Mucosa of descending colon (tissue), 3 donors: ENCODE data around the gene FANCI. TPM values are rescaled to one million over a fixed set of nuclear protein-coding genes. Genes with fewer than 3 reads are reported as not detected.
A peak's percentile ranks its signal among the peaks of the same experiment; 100 is the strongest.

ENCODE experiments used
- ATAC-seq: fragments of 200-7000 bp; cut with Tn5 transposase; one replicate; pipeline ENCODE4 v1.9.1; 2020; ENCODE audit warnings: mild to moderate bottlenecking, moderate library complexity
- DNase-seq, 3 donors: peaks; one replicate each; pipeline ENCODE4 v3.0.0-alpha.2; 2020
- H3K36me3 ChIP-seq: fragments of 200-600 bp; one replicate; pipeline ENCODE4 v1.8.0; 2021; ENCODE audit warnings: low read depth, mild to moderate bottlenecking
- H3K4me1 ChIP-seq: fragments of 200-600 bp; one replicate; pipeline ENCODE4 v1.8.0; 2021; ENCODE audit warnings: low read depth, mild to moderate bottlenecking
- H3K4me3 ChIP-seq: fragments of 200-600 bp; one replicate; pipeline ENCODE4 v1.8.0; 2021; ENCODE audit warnings: mild to moderate bottlenecking
- H3K9me3 ChIP-seq: fragments of 200-600 bp; one replicate; pipeline ENCODE4 v1.8.0; 2021; ENCODE audit warnings: mild to moderate bottlenecking
- intact Hi-C, 2 donors: fragments of 100-400 bp; cut with DNase I in 1 of 2; cut with micrococcal nuclease in 1 of 2; formaldehyde crosslinking; loops; one replicate each; pipeline versions ENCODE4 v1.11.0 to v1.11.1; 2022; cut with DNase I, micrococcal nuclease
- long read RNA-seq, 2 donors: library from polyadenylated mRNA; unstranded; transcript quantifications; one replicate each; pipeline ENCODE4 v2.0.0, GENCODE V29; 2019 to 2021
- total RNA-seq, 3 donors: library from RNA; stranded (reverse); fragmentation: NEBNext Ultra II Directional in 2 of 3; extraction: Animal tissue kit (Norgen Biotek cat#: 25700) in 2 of 3; gene quantifications; one replicate each; pipeline versions ENCODE4 v1.2.1 to v1.2.4, GENCODE V29; 2021 to 2023
- TF ChIP-seq, protein P1 (sequence below): fragments of 200-600 bp; IDR thresholded peaks from one replicate; pipeline ENCODE4 v1.8.0; 2022; ENCODE audit warnings: antibody characterized with exemption, mild to moderate bottlenecking
- donor health status: DM: no; HTN: no; CAD: no; lungs with moderate emphysema.
- donor health status: DM: no; HTN: no; CAD: no.
- donor health status: DM: no; HTN: yes; CAD: no.

Gene FANCI
- total RNA-seq: 10 to 100 TPM; 12.9 to 27.1 (median 14.0) TPM
- long read RNA-seq, donor 1, full-length matches to known transcripts: 2 of 5 reads
- long read RNA-seq, donor 1, partial matches to known transcripts: 2 of 5 reads
- long read RNA-seq, donor 1, other reads (novel, unspliced or antisense): 1 of 5 reads
- long read RNA-seq, donor 2, partial matches to known transcripts: 0 of 4 reads
- long read RNA-seq, donor 2, other reads (novel, unspliced or antisense): 4 of 4 reads

DNA sequence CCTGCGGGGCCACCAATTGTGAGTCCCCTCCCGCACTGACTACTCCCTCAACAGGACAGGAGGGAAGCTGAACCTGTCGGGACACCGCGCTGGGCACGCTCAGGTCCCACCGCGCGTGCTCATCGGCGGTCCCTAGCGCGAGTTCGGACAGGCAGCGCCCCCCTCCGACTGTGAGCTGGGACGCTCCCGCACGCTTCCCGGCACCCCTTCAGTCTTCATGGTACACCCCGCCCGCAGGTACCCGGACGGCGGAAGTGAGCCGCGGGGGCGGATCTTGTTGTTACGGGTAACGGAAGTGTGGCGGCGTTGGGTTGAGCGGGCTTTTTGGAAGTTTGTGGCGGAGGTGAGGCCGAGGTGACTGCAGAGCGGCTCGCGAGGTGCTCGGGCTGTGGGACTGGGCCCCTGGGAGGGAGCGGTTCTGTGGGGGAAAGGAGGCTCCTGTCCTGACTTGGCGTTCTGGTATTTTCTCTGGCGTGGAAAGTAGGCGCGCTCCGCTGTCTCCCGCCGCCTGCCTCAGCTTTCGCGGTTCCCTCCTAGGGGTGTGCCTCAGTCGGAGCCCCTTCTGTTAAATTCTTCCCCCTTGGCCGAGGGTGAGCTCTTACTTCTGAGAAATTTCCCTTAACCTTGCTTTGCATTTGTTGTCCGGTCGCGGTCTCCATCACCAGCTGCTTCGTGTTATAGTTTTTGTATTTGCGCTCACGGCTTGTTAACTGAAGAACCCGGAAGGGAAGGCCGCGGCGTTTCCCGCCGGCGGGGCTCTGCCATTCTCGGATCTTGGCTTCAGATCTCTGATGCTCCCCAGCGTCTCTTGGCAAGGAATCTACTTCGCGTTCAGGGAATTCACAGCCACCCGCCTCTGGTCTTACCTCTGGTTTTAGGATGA is at the start of gene FANCI:
FANCI (plus strand) TSS at position 289 of the 883 bp plus-strand sequence. CDS start 3,669 bp downstream, outside the sequence.
- no peaks in the 10 kb centered on the region for H3K9me3 ChIP-seq
- TF ChIP-seq, protein P1, sequence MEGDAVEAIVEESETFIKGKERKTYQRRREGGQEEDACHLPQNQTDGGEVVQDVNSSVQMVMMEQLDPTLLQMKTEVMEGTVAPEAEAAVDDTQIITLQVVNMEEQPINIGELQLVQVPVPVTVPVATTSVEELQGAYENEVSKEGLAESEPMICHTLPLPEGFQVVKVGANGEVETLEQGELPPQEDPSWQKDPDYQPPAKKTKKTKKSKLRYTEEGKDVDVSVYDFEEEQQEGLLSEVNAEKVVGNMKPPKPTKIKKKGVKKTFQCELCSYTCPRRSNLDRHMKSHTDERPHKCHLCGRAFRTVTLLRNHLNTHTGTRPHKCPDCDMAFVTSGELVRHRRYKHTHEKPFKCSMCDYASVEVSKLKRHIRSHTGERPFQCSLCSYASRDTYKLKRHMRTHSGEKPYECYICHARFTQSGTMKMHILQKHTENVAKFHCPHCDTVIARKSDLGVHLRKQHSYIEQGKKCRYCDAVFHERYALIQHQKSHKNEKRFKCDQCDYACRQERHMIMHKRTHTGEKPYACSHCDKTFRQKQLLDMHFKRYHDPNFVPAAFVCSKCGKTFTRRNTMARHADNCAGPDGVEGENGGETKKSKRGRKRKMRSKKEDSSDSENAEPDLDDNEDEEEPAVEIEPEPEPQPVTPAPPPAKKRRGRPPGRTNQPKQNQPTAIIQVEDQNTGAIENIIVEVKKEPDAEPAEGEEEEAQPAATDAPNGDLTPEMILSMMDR: peak; percentile 37

DNA sequence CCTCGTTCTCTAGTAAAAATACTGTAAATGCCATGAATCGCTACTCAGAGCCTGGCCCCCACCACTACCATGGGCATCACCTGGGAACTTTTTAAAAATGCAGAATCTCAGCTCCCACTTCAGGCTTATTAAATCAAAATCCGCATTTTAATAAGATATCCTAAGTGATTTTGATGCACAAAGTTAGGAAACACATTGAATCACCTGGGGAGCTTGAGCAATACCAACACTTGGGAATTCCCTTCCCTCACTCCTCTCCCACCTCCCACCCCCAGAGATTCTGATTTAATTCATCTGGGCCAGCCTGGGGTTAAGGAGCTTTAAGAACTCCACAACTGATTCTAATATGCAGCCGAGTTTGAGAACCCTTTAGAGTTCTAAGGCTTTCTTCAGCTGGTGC is 49.2 kb upstream of the FANCI start:
- intact Hi-C loops: no loop called here
- TF ChIP-seq, protein P1: no peak
- Histone ChIP-seq H3K4me3 (no peak overlapping the region), H3K4me1 (no peaks in the 10 kb centered on the region), H3K36me3 (no peaks in the 10 kb centered on the region), H3K9me3 (no peaks in the 10 kb centered on the region)
- DNase-seq: no peak
- no peak for ATAC-seq

More for the DNA sequence above, at the start of gene FANCI:
- peak; percentile 100 for ATAC-seq
- Histone ChIP-seq H3K4me1 (peaks cover 8% of the 10 kb centered on the region), H3K36me3 (no peaks in the 10 kb centered on the region), H3K4me3 (peak within 1 kb of the TSS; percentile 55)
- DNase-seq: peak; percentile 98 to 99 (median 99)
- intact Hi-C loops: no loop called here

DNA sequence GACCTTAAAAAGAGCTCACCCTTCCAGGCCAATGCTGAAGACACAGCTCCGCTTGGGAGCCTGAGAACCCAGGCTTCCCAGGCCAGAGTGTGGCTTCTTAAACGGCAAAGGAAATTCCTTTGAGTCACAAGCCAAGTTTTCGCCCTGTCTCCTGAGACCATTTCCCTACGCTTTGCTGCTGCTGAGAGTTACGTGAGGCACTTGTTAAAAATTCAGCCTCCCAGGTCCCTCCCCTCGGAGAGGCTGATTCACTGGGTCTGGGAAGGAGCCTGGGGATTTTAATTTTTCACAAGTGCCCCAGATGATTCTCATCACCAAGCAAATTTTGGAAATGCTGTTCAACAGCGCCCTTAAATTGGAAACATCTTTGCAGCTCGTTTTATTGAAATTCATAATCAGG is 47.9 kb upstream of the FANCI start:
- Histone ChIP-seq H3K36me3 (no peaks in the 10 kb centered on the region), H3K4me1 (no peaks in the 10 kb centered on the region), H3K9me3 (no peaks in the 10 kb centered on the region), H3K4me3 (no peak overlapping the region)
- ATAC-seq (no peak), DNase-seq (no peak)
- TF ChIP-seq, protein P1: no peak
- intact Hi-C loops: no loop called here

GRCh38 chr15:89196241-89196640 is 47.5 kb upstream of the FANCI start:
- H3K9me3 ChIP-seq: no peaks in the 10 kb centered on the region
- intact Hi-C loops: no loop called here
- DNase-seq: no peak
- no peaks in the 10 kb centered on the region for H3K4me1 ChIP-seq
- no peak for ATAC-seq
- TF ChIP-seq, protein P1: no peak
- H3K36me3 ChIP-seq: no peaks in the 10 kb centered on the region
- H3K4me3 ChIP-seq: no peak overlapping the region

- intact Hi-C loops: no loop called here
- ATAC-seq: peak; percentile 30
- TF ChIP-seq, protein P1: no peak
- Histone ChIP-seq H3K9me3 (no peaks in the 10 kb centered on the region), H3K36me3 (no peaks in the 10 kb centered on the region), H3K4me1 (no peaks in the 10 kb centered on the region), H3K4me3 (no peak overlapping the region)
- peak in 2 of 3 donors; percentile 56 to 64 for DNase-seq
Observed at GRCh38 chr15:89196994-89197393, 46.8 kb upstream of the FANCI start.
